Myocyte (in vitro differentiated cells): ENCODE measurements around the gene ACTN4. TPM values are rescaled to one million over a fixed set of nuclear protein-coding genes. Genes with fewer than 3 reads are reported as not detected.
A peak's percentile ranks its signal among the peaks of the same experiment; 100 is the strongest.

Experiments
- DNase-seq: peaks from one replicate; pipeline ENCODE4 v3.0.0-alpha.2; 2012; ENCODE audit warnings: low read depth
- total RNA-seq: library from RNA; depleted of rRNA; stranded (reverse); fragments of >200 nt; gene quantifications from 2 replicates; pipeline ENCODE4 v1.2.3, GENCODE V29; 2014

ACTN4 gene
- total RNA-seq, 1 donor from 2014 or later, result 350 TPM

- DNase-seq, result no peak
Observed at GRCh38 chr19:38635483-38636399, 11.7 kb upstream of the ACTN4 start.

DNA sequence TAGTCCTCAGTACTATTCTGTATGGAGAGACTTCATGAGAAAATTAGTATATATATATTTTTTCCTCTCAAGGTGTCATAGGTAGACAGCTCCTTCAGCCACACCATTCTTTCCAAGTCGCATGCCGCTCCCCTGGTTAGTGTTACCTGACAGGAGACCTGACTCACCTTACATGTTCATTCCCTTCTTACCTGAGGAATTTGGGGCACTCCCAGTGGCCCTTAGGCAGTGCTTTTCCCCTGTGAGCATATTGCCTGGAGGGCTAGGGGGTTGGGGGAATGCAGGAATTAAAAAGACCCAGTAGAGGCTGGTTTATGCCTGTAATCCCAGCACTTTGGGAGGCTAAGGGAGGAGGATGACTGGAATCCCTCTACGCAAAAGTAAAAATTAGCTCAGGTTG, 9.0 kb upstream of the ACTN4 start:
- no peak for DNase-seq

DNA sequence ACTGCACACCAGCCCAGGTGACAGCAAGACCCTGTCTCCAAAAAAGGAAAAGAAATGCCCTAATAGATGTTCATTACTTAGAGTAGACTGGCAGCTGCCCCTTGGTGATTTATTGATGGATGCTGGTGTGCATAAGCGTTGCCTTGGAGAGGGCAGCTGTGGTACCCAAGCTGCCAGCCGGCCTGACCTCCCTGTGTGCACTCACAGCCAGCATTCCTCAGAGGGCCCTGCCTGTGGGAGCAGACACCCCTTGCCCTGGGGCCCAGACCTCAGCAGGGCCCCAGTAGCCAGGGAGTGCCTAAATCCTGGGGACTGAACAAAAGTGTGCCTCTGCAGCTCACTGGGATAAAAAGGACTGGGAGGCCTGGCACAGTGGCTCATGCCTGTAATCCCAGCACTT, 7.8 kb upstream of the ACTN4 start:
- DNase-seq, result no peak

- DNase-seq, result no peak
Observed at GRCh38 chr19:38640368-38640767, 7.1 kb upstream of the ACTN4 start.

DNA sequence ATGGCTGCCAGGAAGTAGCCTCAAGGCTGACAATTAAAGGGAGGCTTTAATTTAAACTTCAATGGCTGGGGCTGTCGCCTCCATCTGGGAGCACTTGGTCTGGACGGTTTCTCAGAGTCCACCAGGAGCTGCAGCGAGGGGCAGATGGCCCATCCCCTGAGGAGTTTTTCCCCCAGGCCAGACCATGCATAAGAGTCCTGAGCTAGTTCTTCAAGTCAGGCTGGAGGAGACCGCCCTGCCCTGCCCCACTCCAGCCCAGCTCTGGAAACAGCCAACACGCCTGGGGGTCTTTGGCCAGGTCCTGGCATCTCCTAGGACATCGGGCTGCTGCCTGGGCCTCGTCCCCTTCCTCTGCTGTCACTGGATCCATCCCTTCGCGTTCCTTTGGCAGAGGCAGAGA, 5.3 kb upstream of the ACTN4 start:
- DNase-seq, result no peak

DNA sequence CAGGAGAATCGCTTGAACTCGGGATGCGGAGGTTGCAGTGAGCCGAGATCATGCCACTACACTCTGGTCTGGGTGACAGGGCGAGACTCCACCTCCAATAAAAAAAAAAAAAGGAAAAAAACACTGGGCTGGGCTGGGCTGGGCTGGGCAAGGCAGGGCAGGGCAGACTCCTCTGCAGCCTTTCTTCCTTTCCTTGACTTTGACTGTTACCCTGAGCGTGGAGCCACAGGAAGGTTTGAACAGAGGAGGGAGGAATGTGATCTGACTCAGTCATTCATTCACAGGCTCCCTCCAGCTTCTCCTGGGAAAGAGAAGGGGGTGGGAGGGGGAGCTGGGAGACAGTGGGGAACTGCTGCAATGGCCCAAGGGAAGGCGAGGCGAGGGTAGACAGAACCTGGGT, 2.7 kb upstream of the ACTN4 start:
- DNase-seq, result no peak

DNA sequence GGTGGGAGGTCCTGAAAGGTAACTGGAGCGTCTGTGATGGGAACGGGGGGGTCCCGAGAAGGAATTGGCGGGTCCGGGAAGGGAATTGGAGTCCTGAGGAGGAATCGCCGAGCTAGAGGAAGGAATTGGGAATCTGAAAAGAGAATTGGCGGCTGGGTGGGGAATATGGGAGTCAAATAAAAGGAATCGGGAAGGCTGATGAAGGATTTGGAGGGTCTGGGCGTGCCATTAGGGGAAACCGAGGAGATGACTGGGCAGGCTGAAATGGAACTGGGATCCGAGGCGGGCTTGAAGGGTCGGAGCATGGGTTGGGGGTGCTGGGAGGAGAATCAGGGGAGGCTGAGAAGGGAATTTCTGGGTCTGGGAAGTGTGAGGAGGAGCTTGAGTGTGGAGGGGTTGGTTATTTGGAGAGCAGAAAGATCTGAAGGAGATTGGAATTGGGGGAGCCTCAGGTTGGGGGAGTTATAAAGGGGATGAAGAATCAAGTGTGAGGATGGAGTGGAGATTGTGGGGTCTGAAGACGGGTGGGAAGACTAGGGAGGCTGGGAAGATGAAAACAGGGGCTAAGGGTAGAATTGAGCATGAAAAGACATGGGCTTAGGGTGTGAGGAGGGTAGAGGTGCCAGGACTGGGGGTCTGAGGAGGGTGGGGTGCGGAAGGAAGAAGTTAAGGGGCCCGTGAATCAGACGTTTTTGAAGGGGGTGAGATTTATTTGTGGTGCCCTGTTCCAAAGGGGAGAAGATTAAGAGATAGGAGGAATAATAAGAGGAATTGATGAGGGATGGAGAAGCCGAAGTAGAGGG, 718 bp downstream of the ACTN4 start:
- no peak for DNase-seq

- no peak for DNase-seq
Observed at GRCh38 chr19:38648769-38649304, 1.4 kb downstream of the ACTN4 start.

- DNase-seq, result peak; percentile 89
Observed at GRCh38 chr19:38649305-38650171, 2.1 kb downstream of the ACTN4 start.

DNA sequence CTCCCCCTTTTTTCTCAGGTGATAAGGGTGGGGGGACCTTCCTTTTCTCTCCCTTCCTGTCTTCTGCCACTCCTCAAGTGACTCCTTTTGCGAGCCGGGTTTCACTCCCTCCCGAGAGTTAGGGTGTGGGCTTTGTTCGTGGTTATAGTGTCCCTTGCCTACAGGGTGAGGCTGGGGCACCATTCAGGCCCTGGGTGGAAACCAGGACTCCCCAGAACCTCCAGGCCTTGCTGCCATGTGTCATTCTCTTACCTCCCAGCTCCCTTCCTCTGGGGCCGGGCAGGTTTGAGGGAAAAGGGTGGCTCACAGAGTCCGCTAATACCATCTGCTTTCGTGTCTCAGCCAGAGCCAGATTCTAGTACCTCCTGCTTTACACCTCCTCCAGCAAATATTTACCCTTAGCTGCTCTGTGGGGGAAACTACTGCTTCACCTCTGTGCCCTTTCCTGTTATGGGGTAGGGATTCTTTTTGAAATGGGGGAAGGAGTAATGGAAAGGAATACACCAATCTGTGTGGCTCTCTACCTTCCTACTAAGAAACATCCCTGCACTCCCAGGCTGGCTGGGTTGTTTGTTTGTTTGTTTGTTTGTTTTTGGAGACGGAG, 2.8 kb downstream of the ACTN4 start:
- peak; percentile 67 for DNase-seq

DNA sequence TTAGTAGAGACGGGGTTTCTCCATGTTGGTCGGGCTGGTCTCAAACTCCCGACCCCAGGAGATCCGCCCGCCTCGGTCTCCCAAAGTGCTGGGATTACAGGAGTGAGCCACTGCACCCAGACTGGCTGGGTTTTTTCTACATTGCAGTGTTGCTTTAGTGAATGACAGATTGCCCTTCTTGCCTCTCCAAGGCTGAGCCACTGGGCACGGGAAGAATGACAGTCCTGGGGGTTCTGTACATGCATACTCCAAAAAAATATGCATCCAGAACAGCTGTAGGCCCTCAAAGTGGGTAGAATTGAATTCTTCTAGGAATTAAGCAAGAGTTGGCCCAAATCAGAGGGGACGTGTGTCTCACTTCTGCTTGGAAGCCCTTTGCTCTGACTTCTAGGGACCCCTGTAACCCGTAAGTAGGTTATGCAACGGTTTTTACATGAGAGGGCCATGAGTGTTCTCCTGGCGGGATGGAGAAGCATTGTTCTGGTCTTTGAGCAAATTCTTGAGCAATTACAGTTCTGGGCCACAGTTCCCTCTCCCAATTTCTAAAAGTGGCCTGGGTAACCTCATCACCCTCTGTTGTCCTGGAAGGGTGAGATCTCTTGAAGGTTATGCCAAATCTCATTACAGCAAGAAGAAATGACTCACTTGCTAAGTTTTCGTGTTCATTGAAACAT, 3.6 kb downstream of the ACTN4 start:
- peak; percentile 94 for DNase-seq

DNA sequence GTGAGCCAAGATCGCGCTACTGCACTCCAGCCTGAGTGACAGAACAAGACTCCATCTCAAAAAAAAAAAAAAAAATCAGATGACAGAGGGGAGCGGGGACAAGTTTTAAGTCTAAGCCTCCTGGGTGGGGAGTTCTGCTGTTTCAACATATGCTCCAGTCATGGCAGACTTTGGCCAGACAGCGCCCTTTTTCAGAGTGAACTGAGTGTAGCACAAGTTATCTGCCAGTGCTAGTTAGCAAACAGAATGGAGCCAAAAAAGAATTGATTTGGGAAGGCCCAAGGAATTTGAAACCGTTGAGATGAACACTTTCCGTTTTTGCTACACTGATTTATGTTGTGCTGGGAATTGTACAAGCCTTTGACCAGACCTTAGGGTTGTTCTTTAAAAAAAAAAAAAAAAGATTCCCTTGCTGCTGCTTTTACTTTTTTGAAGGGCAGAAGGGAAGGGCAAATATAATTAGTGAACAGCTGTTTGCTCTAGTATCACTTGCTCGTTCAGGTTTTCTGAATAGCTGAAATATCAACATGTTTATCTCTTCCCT, 5.7 kb downstream of the ACTN4 start:
- peak; percentile 76 for DNase-seq

DNA sequence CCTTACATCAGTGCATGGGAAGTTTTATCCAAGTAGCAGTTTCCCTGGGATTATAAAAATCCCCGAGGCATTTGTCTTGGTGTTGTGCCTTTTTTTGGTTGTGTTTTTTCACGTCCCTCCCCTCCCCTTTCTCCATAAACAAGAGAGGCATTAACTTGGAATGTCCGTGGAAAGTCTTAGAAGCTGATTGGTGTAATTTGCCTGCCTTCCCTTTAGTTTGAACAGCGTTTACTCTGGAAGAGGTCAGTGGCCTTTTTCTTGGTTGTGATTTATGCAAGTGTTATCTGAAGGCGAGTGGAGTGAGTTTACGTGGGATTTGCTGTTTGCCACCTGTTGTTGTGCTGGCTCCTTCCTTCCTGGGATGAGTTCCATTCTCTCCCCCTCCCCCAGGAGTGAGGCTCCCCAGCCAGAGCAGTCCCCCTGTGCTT, 7.2 kb downstream of the ACTN4 start:
- DNase-seq, result peak; percentile 86

- no peak for DNase-seq
Observed at GRCh38 chr19:38655148-38655824, 7.8 kb downstream of the ACTN4 start.

- no peak for DNase-seq
Observed at GRCh38 chr19:38656171-38656981, 8.9 kb downstream of the ACTN4 start.

DNA sequence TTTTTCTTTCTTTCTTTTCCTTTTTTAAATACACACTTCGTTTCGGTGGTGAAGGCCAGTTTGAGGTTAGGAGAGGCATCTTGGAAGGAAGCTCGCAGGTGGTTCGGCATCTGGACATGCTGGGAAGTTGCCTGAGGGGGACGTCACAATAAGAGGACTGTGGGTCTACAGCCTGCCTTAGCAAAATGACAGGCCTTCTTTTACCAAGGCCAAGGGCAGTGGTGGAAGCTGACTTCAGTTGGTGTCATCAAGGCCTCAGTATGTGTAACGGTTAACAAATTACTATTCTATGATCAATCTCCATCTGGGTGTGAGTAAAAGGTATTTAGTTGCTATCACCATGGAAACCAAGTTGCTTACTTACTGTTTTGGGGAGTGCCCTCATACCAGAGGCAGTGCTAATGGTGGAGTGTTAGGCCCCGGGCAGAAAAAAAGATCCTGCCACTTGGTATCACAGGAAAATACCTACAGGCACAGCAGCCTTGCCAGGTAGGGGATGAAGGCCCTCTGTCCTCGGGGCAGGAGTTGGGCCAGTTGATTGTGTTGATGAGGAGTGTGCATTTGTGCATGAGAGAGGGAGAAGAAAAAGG, 10.3 kb downstream of the ACTN4 start:
- DNase-seq, result peak; percentile 69

DNA sequence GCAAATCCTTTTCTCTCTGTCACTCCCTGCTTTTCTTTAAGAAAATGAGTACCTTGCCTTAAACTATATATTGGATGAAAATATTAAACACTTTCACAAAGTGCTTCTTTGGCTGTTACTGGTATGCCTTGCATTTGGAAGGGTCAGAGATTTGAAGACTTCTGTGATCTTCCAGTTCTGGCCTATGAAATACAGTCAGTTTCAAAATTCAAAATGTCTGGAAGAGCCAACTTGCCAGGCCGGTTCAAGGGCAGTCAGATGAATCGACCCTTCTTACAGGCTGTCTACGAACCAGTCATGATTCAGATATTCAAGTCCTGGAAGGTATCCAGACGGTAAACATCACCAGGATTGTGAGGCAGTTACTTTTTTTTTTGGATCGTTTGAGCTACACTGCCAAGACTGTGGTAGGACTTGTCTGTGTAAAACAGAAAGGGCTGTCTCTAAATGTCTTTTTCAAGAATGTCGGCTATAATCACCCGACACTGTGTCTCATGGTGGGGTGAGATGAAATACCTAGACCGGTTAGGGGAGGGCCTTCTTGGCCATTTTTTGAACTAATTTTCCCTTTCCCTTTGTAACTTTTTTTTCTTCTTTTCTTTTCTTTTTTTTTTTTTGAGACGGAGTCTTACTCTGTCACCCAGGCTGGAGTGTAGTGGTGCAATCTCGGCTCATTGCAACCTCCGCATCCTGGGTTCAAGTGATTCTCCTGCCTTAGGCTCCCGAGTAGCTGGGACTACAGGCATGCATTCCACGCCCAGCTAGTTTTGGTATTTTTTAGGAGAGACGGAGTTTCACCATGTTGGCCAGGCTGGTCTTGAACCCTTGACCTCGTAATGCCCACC, 11.2 kb downstream of the ACTN4 start:
- DNase-seq, result peak; percentile 97
